Mammary epithelial cell (primary cell): ENCODE results near the gene GPR42.

ENCODE experiments used
- EZH2 ChIP-seq: IDR thresholded peaks from 2 replicates; pipeline ENCODE4 v1.6.1; 2012; ENCODE audit warnings: low read length, inconsistent platforms, borderline replicate concordance
- TF ChIP-seq, protein P1 (sequence below), 2 donors: IDR thresholded peaks in 1 of 2; conservative IDR thresholded peaks in 1 of 2; 2 replicates each; pipeline ENCODE4 v1.5.1; 2011 to 2012; ENCODE audit warnings: inconsistent platforms in 2 of 2, low read length in 2 of 2, mild to moderate bottlenecking in 2 of 2, control low read depth in 1 of 2, low read depth in 1 of 2; ENCODE audit not compliant: insufficient read depth in 1 of 2; ENCODE audit errors: extremely low read depth in 1 of 2

- no peak for TF ChIP-seq EZH2
- TF ChIP-seq, protein P1, sequence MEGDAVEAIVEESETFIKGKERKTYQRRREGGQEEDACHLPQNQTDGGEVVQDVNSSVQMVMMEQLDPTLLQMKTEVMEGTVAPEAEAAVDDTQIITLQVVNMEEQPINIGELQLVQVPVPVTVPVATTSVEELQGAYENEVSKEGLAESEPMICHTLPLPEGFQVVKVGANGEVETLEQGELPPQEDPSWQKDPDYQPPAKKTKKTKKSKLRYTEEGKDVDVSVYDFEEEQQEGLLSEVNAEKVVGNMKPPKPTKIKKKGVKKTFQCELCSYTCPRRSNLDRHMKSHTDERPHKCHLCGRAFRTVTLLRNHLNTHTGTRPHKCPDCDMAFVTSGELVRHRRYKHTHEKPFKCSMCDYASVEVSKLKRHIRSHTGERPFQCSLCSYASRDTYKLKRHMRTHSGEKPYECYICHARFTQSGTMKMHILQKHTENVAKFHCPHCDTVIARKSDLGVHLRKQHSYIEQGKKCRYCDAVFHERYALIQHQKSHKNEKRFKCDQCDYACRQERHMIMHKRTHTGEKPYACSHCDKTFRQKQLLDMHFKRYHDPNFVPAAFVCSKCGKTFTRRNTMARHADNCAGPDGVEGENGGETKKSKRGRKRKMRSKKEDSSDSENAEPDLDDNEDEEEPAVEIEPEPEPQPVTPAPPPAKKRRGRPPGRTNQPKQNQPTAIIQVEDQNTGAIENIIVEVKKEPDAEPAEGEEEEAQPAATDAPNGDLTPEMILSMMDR (conservative IDR thresholded peaks at IDR 0.05 in 1 of 2, IDR thresholded peaks at IDR 0.05 in 1 of 2; ENCODE audit: extremely low read depth in 1 of 2, insufficient read depth in 1 of 2, low read depth in 1 of 2, low read length in 2 of 2) = no peak
Observed at GRCh38 chr19:35334144-35334753, 36.6 kb upstream of the GPR42 start.
